HepG2 (cell line): ENCODE measurements around the gene SLC25A22. TPM values are rescaled to one million over a fixed set of nuclear protein-coding genes. Genes with fewer than 3 reads are reported as not detected.

Source experiments
- ATAC-seq: fragments of 200-7000 bp; cut with Tn5 transposase; 3 replicates; pipeline ENCODE4 v1.9.1; 2020; ENCODE audit warnings: mild to moderate bottlenecking, moderate library complexity
- BruUV-seq: library from RNA; stranded (reverse); fragments of 400-500 nt; replicated peaks from 2 replicates; lab custom pipeline; 2021; lab: Mats Ljungman, UMichigan
- CTCF ChIA-PET: fragments of 300-600 bp; formaldehyde crosslinking; extraction: SDS; loops from one replicate; lab custom pipeline; 2021; ENCODE audit warnings: low total read pairs, inconsistent platforms, low intra/inter-chr PET ratio; lab: Yijun Ruan, JAX
- POLR2A ChIA-PET: fragments of 350-600 bp; sonication (Branson Sonifier 250); formaldehyde crosslinking; loops from one replicate; lab custom pipeline; 2020; ENCODE audit warnings: antibody characterized with exemption, inconsistent platforms; lab: Yijun Ruan, JAX
- DNase-seq: peaks from one replicate; pipeline ENCODE4 v3.0.0-alpha.2; 2015; ENCODE audit warnings: low spot score
- FAIRE-seq: peaks from 3 replicates; lab custom pipeline; 2011; peaks lifted over from hg19 to GRCh38; lab: Jason Lieb, UNC
- H2AFZ ChIP-seq: one replicate; pipeline ENCODE4 v1.6.1; 2011; ENCODE audit warnings: low read length, inconsistent platforms
- H3K27ac ChIP-seq: fragments of 300-600 bp; 3 replicates; pipeline ENCODE4 v1.8.0; 2011; ENCODE audit warnings: mixed run types, mild to moderate bottlenecking, mixed read lengths, low read length, inconsistent platforms; ENCODE audit not compliant: insufficient read depth; ENCODE audit errors: extremely low read length
- H3K27me3 ChIP-seq, 2 experiments: fragments of 200-600 bp in 1 of 2; 2 replicates in 1 of 2; 3 replicates in 1 of 2; pipeline versions ENCODE4 v1.6.0 to v1.8.0; 2011; ENCODE audit warnings: low read length in 2 of 2, mild to moderate bottlenecking in 2 of 2, moderate library complexity in 2 of 2, inconsistent platforms in 1 of 2; ENCODE audit not compliant: insufficient read depth in 2 of 2, control insufficient read depth in 1 of 2
- H3K36me3 ChIP-seq, 2 experiments: fragments of 200-600 bp in 1 of 2; replicated peaks in 1 of 2; 2 replicates in 1 of 2; 3 replicates in 1 of 2; pipeline versions ENCODE4 v1.5.1 to v1.8.0; 2011; ENCODE audit warnings: low read length in 2 of 2, inconsistent platforms in 1 of 2; ENCODE audit not compliant: insufficient read depth in 2 of 2, control insufficient read depth in 1 of 2
- H3K4me1 ChIP-seq: 2 replicates; pipeline ENCODE4 v1.5.1; 2012; ENCODE audit warnings: low read length, inconsistent platforms; ENCODE audit not compliant: insufficient read depth
- H3K4me2 ChIP-seq: 2 replicates; pipeline ENCODE4 v1.6.0; 2011; ENCODE audit warnings: low read depth, low read length, inconsistent platforms
- H3K4me3 ChIP-seq, 3 experiments: fragments of 200-600 bp in 1 of 3; sonication (generic), shearing (Covaris generic) in 1 of 3; replicated peaks in 1 of 3; 2 replicates each; pipeline ENCODE4 v1.5.1; 2011 to 2016; ENCODE audit warnings: low read length in 3 of 3, inconsistent platforms in 2 of 3, low read depth in 2 of 3, mild to moderate bottlenecking in 2 of 3, control low read depth in 1 of 3, mixed read lengths in 1 of 3; ENCODE audit not compliant: insufficient read depth in 1 of 3
- H3K79me2 ChIP-seq: one replicate; pipeline ENCODE4 v1.6.1; 2011; ENCODE audit warnings: low read length, inconsistent platforms; ENCODE audit not compliant: insufficient read depth
- H3K9ac ChIP-seq: 2 replicates; pipeline ENCODE4 v1.6.0; 2011; ENCODE audit warnings: mild to moderate bottlenecking, low read depth, low read length, inconsistent platforms; ENCODE audit not compliant: insufficient read depth
- H3K9me3 ChIP-seq: 2 replicates; pipeline ENCODE4 v1.5.1; 2012; ENCODE audit warnings: mild to moderate bottlenecking, low read length
- H4K20me1 ChIP-seq: 2 replicates; pipeline ENCODE4 v1.6.0; 2011; ENCODE audit warnings: inconsistent platforms, mild to moderate bottlenecking, low read length, moderate library complexity; ENCODE audit not compliant: insufficient read depth
- CHD4 ChIP-seq: fragments of 200-600 bp; sonication (generic); IDR thresholded peaks from 2 replicates; pipeline ENCODE4 v1.7.0; 2017; ENCODE audit warnings: mild to moderate bottlenecking, low read length, borderline replicate concordance
- CTCF ChIP-seq: sonication (generic); formaldehyde crosslinking; IDR thresholded peaks from 2 replicates; pipeline ENCODE4 v1.5.0; 2020; ENCODE audit warnings: mild to moderate bottlenecking, missing genetic modification reagents, moderate library complexity
- KDM5A ChIP-seq: fragments of 200-600 bp; sonication (generic); IDR thresholded peaks from 2 replicates; pipeline ENCODE4 v1.7.0; 2018; ENCODE audit warnings: antibody characterized with exemption, mild to moderate bottlenecking, low read length, borderline replicate concordance
- NFE2L2 ChIP-seq: fragments of 150-350 bp; IDR thresholded peaks from 2 replicates; pipeline ENCODE4 v1.6.1; 2014; ENCODE audit warnings: low read length
- SKIL ChIP-seq: sonication (generic); formaldehyde crosslinking; IDR thresholded peaks from 2 replicates; pipeline ENCODE4 v1.8.0; 2022; ENCODE audit warnings: missing genetic modification reagents, mild to moderate bottlenecking, moderate library complexity, borderline replicate concordance
- TEAD2 ChIP-seq: sonication (generic); formaldehyde crosslinking; IDR thresholded peaks from 2 replicates; pipeline ENCODE4 v1.9.0; 2021; ENCODE audit warnings: missing genetic modification reagents
- ZKSCAN5 ChIP-seq: sonication (generic); formaldehyde crosslinking; IDR thresholded peaks from 2 replicates; pipeline ENCODE4 v1.5.1; 2020; ENCODE audit warnings: mild to moderate bottlenecking, missing genetic modification reagents
- ZNF367 ChIP-seq: sonication (generic); formaldehyde crosslinking; IDR thresholded peaks from 2 replicates; pipeline ENCODE4 v1.4.0; 2020; ENCODE audit warnings: missing genetic modification reagents, borderline replicate concordance
- ZNF407 ChIP-seq: sonication (generic); formaldehyde crosslinking; IDR thresholded peaks from one replicate; pipeline ENCODE4 v1.5.1; 2020; ENCODE audit warnings: mild to moderate bottlenecking, missing genetic modification reagents; ENCODE audit errors: not compliant biosample characterization
- WGBS: methylation state at CpG from one replicate; pipeline ENCODE4 v1.1.6; 2017; ENCODE audit warnings: low lambda C conversion rate; 5-methylcytosine and 5-hydroxymethylcytosine counted together
- in situ Hi-C: cut with HindIII; loops from 2 replicates; pipeline ENCODE4 v1.10.0; 2017; ENCODE audit warnings: low pct_unique_long_range_greater_than_20kb; ENCODE audit not compliant: extremely low pct_ligation_motif_present
- intact Hi-C: fragments of 100-400 bp; cut with micrococcal nuclease; formaldehyde crosslinking; loops from one replicate; pipeline ENCODE4 v1.10.0; 2022; ENCODE audit not compliant: unreplicated experiment
- polyA plus RNA-seq, 8 experiments: library from polyadenylated mRNA; depleted of rRNA in 3 of 8; stranded (reverse) in 7 of 8; unstranded in 1 of 8; fragments of >200 nt; fragmentation: Illumina TruSeq in 4 of 8; extraction: Trizol in 4 of 8; gene quantifications; 2 replicates each; pipeline versions ENCODE4 v1.2.1 to v1.2.3, GENCODE V29; 2011 to 2016; ENCODE audit warnings: low read depth in 4 of 8, missing spikeins in 1 of 8, mixed read lengths in 1 of 8; ENCODE audit not compliant: insufficient read depth in 1 of 8
- total RNA-seq, 5 experiments: library from RNA; depleted of rRNA; stranded (reverse); fragments of >200 nt; fragmentation: Illumina TruSeq; extraction: Trizol; gene quantifications; 2 replicates each; pipeline ENCODE4 v1.2.3, GENCODE V29; 2016; ENCODE audit warnings: low read depth in 1 of 5
- TF ChIP-seq, protein P1 (sequence below): IDR thresholded peaks from 2 replicates; pipeline ENCODE4 v1.6.1; 2016; ENCODE audit warnings: mild to moderate bottlenecking

SLC25A22 gene
- total and polyA plus RNA-seq, 2 of the 13 experiments (the other 11 are each of a cell fraction or from before 2014, with no cell fraction given) = 12.4 to 19.2 TPM

GRCh38 chr11:810040-810567, 12.0 kb upstream of the SLC25A22 start:
- TSS peak; percentile 81 for BruUV-seq
- Histone ChIP-seq H3K4me3 (peak overlapping the region; percentile 97 to 100 (median 99)), H4K20me1 (peaks cover 24% of the 10 kb centered on the region), H2AFZ (no peak overlapping the region), H3K4me2 (peak overlapping the region; percentile 93), H3K9me3 (no peaks in the 10 kb centered on the region), H3K27me3 (no peaks in the 10 kb centered on the region; a peak in 1 of 5 replicates), H3K9ac (peak overlapping the region; percentile 98), H3K36me3 (peaks cover 19 to 27% of the 10 kb centered on the region in 2 experiments), H3K27ac (peak overlapping the region; percentile 95), H3K79me2 (peaks cover 33% of the 10 kb centered on the region), H3K4me1 (peaks cover 52% of the 10 kb centered on the region)
- in situ Hi-C loops = no loop called here
- ATAC-seq (no peak), DNase-seq (no peak), FAIRE-seq (no peak)
- CTCF ChIA-PET = no interaction called here
- WGBS = 0% methylated on average over 19 of the region's 55 CpGs
- intact Hi-C loops = no loop called here
- POLR2A ChIA-PET = interaction anchor here (0.6 to 2.2 kb wide), 17 partner anchors 9 to 364 kb away, joined by 3 to 127 read pairs (median 6); partner anchors contain the start of genes CEND1, CRACR2B, EPS8L2 and PNPLA2
- TF ChIP-seq, protein P1, sequence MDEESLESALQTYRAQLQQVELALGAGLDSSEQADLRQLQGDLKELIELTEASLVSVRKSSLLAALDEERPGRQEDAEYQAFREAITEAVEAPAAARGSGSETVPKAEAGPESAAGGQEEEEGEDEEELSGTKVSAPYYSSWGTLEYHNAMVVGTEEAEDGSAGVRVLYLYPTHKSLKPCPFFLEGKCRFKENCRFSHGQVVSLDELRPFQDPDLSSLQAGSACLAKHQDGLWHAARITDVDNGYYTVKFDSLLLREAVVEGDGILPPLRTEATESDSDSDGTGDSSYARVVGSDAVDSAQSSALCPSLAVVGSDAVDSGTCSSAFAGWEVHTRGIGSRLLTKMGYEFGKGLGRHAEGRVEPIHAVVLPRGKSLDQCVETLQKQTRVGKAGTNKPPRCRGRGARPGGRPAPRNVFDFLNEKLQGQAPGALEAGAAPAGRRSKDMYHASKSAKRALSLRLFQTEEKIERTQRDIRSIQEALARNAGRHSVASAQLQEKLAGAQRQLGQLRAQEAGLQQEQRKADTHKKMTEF (CRISPR knock-in tag) = no peak
- TF ChIP-seq ZNF407 (CRISPR knock-in tag) (no peak), CTCF (CRISPR knock-in tag) (no peak), NFE2L2 (no peak), ZNF367 (no peak), ZKSCAN5 (CRISPR knock-in tag) (no peak), KDM5A (peak; percentile 40), SKIL (CRISPR knock-in tag) (no peak), CHD4 (no peak), TEAD2 (CRISPR knock-in tag) (no peak)
